ENCODE measurements around the gene RABGGTA.

Gene RABGGTA

DNA sequence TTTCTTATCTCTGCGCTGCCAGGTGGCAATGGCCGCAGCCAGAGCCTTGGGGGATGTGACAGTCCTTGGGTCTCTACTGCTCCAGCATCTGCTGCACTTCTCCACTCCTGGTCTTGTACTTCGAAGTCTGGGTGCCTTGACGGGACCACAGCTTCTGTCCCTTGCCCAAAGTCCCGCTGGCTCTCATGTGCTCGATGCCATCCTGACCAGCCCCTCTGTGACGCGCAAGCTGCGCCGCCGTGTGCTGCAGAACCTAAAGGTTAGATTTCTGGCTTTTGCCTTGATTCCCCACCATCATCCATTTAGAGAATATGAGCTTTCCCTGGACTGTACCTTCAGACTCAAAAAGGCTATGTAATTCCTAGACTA is 32.6 kb upstream of the RABGGTA start:
- DNase-seq (ENCODE audit: low spot score), result no peak

DNA sequence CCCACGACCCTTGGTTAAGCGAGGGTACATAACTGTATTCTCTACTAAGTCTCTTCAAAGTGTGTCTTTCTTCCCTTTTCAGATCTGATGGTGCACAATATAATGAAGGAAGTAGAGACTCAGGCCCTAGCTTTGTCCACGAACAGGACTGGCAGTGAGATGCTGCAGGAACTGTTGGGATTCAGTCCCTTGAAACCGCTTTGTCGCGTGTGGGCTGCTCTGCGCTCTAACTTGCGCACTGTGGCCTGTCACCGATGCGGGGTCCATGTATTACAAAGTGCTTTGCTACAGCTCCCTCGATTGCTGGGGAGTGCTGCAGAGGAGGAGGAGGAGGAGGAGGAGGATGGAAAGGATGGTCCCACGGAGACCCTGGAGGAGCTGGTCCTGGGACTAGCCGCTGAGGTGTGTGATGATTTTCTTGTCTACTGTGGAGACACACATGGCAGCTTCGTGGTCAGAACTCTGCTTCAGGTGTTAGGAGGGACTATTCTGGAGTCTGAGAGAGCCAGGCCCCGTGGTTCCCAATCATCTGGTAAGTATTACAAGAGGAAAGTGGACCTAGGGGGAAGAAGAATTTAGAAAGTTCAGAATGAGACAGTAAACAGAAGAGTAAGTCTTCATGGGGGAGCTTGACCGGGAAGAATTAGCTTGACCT is 29.1 kb upstream of the RABGGTA start:
- DNase-seq (ENCODE audit: low spot score), result no peak

DNA sequence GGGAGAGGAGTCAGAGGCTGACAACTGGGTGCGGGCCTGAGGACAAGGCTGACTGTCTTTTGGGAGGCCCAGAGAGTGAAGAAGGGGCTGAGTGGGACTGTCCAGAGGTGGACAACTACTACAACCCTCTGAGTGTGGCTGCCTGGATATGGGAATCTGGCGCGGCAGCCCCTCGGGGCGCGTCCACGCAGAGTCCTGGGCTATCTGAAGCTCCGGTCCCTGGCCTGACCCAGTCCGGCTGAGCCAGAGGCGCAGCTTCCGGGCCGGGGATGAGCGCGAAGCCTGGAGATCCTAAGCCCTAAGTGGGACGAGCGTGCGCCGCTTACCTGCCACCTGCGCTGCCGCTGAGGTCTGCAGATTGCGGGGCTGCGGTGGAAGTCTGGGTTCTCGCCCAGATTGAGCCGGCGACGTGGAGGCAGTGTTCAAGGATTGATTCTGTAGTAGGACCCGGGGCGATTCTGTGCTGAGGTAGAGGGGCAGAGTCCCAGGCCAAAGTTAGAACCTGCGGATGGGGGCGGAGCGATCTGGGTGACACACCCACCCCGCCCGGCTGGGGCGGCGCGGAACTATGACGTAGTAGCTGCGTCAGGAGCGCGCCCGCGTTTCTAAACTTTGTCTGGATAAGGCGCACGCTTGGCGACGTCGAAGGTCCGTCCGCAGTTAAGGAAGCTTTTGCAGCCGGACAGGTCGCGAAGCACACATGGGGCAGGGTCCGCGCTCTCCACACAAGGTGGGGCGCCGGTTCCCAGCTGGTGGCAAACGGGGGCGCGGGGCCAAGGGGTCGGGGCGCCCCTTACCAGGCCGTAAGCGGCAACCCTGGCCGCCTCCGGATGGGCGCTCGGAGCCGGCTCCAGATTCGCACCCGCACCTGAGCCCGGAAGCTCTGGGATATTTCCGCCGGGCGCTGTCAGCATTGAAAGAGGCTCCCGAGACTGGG is 28.1 kb upstream of the RABGGTA start, which contains the start of the genes DHRS1 and NOP9:
Gene DHRS1 (minus strand): TSS at position 526 of the 937 bp plus-strand sequence. CDS start 674 bp downstream, outside the sequence.
Gene NOP9 (plus strand): TSS at position 596 of the 937 bp plus-strand sequence. CDS start 105 bp downstream, at position 701.
- DNase-seq (ENCODE audit: low spot score), result peak; percentile 80

DNA sequence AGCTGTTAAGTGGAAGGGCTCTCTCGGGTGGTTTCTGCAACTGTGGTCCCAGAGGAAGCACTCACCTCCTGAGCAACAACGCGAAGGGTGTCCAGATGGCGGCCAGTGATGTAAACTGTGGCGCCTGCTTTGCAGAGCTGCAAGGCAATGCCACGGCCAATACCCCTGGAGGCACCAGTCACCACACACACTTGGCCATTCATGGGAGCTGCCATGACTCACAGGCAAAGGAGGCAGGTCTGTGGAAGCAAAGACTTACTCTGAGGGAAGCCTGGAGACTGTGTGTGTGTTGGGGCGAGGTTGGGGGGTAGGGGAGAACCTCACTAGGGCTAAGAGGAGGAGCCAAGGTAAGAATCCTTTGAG is 27.5 kb upstream of the RABGGTA start:
- no peak for DNase-seq (ENCODE audit: low spot score)

DNA sequence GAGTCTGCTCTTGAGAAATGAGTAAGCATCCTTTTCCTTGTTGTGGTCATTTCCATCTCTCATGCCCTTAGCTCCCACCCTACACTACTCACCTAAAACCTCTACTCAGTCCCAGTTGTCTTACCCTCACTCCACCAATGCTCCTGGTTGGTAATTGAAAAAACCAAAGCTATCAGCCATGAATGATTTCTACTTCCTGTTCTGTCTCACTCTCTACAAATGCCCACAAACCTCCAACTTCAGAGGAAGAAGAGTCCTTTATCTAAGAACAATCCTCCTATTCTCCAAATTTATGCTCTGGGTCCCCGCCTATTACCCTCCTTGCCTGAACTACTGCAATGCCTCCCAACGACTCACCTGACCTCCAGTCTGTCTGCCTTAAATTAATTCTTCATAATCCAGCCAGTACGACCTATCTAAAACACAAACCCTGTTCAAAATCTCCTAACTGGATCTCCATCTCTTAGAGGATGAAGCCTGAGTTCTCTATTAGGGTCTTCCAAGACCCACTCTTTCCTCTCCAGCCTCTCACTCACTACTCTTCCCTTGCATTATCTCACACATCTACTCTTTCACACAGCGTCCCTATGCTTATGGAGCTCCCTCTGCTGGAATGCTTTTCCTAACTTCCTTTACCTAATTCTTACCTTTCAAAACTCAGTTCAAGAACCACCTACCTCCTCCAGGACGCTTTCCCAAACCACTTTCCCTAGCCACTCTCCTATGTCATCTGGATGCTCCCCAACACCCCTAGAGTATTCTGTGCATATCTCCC is 26.0 kb upstream of the RABGGTA start:
- DNase-seq (ENCODE audit: low spot score), result peak; percentile 54

DNA sequence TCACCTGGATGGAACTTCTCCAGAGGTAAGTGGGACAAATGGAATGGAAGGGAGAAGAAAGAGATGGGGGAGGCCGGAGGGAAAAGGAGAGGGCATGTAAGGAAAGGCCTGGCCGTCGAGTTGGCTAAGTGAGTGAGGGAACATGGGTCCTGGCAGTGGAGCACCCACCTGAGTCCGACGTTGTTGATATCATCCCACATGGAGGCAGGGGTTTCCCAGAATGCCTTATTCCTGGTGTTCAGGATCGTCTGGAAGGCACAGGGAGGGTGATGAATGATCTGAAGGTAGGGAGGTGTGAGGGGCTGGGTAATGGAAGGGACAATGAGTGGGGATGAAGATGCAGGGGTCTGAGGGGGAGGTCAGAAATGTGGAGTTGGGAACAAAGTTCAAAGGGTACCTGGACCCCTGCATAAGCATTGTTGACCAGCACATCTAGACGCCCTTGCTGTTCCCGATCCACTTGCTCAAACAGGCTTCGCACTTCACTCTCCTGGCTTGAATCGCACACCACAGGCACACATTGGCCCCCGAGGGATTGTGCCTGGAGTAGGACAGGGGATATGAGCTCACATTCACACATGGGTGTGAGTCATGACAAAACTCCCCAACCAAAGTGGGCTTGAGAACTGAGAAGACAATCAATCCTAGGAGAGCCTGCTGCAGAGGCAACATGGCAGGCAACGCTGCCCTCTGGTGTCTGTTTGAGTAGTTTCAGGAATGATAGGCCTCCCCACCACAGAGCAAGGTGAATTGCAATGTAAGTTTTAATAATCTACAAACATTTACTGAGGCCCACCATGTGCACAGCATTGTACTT is 25.2 kb upstream of the RABGGTA start:
- DNase-seq (ENCODE audit: low spot score), result peak; percentile 67

DNA sequence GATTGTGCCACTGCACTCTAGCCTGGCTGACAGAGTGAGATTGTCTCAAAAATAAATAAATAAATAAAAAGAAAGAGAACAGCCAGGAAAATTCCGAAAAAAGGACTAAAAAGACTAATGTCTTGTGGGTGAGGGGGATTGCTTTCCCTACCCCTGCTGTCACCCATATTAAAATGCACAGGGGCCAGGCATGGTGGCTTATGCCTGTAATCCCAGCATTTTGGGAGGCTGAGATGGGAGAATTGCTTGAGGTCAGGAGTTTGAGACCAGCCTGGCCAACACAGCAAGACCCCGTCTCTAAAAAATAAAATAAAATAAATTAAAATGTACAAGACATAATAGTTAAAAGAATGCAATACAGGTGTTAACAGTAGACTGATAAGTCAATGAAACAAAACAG is 22.1 kb upstream of the RABGGTA start:
- no peak for DNase-seq (ENCODE audit: low spot score)

DNA sequence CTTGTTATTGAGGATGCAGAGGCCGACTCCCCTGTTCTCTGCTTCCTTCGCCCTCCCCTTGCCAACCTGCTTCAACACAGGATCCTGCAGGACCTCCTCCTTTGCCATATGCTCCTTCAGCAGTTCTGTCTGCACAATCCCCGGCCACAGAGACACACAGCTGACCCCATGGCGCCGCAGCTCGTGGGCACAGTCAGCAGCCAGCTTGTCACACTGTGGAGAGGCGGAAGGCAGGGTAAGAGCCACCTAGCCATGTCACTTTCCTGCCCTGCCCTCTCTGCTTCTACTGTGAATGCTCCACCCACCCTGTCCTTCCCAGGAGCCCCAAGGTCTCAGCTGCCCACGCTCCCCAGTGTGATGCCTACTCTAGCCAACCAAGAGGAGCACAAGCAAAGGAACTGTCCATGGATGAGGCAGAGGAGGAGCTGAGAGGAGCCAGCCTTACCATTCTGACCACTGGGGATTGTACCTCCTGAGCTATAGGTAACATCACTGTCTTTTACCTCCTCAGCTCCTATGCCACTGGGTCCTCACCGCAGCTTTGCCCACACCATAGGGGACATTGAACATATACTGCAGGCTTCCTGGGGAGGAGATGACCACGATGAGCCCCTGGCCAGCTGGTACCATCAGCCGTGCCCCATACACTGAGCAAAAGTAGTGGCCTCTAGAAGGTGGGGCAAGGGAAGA is 20.9 kb upstream of the RABGGTA start:
- DNase-seq (ENCODE audit: low spot score), result no peak

DNA sequence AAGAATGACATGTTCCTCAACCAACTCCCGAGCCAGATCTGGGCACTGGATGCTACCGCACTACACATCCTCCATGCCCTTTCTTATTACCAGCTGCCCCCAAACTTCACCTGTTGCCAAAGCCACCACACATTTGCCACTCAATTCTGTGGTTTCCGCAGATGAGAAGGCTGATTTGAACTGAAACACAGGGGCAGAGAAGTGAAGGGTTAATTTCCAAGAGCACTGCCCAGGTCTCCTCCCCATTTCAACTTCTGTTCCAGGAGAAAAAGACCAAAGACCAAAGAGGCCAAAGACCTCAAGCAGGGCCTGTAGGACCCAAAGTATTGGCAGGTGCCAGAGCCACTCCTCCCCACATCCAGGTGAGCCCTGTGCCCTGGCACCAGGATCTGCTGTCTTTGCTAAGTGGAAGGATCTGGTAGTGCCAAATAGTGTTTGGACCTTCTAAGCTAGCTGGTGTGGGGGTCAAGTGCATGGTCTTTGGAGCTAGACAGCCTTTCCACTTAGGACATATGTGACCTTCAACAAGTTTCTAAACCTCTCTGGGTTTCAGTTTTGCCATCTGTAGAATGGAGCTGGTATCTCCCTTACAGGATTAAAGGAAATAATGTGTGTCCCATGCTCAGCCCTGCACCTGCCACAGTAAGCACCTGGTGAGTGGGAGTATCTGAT is 20.2 kb upstream of the RABGGTA start:
- no peak for DNase-seq (ENCODE audit: low spot score)

DNA sequence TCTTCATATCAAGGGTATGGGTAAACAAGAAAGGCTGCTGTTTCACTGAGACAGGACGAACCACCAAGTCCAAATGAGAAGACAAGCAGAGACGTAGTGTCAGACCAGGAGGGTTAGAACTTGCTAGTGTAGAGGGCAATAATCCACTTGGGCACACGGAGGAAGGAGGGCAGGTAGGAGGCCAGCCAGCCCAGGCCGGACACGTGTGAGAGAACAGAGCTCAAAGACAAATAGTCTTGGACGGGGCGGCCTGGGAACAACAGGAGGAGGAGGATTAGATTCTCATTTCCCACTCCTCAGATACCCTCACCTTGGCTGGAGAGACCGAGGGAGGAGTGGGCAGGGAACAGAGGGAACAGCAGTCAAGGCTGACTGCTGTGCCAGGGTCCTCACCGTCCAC is 19.3 kb upstream of the RABGGTA start:
- no peak for DNase-seq (ENCODE audit: low spot score)

DNA sequence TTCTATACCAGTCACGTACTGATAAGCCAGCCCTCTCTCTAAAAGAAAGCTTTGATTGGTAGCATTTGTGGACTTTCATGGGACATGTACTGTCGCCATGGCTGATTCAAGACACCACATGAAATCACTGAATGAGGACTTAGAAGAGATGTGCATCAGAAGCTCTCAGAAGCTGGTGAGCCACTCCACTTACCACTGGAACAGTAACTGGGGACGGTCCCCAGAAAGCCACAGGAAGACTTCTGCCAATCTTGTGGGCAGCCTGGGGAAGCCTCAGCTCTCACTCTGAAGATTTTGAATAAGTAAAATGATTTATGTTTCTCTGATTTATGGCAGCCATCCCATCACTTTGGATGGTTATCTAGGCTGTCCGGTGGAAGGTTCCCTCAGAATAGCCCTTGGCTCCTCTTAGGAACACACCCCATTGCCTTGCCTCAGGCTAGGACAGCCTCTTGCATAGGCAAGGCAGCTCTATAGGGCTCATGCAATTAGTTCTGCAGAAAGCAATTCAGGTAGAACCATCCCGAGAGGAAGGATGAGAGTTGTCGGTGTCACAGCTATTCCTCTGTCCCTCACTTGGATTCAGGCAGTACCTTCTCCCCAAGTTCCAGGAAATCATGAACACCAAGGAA is 18.4 kb upstream of the RABGGTA start:
- DNase-seq (ENCODE audit: low spot score), result no peak

DNA sequence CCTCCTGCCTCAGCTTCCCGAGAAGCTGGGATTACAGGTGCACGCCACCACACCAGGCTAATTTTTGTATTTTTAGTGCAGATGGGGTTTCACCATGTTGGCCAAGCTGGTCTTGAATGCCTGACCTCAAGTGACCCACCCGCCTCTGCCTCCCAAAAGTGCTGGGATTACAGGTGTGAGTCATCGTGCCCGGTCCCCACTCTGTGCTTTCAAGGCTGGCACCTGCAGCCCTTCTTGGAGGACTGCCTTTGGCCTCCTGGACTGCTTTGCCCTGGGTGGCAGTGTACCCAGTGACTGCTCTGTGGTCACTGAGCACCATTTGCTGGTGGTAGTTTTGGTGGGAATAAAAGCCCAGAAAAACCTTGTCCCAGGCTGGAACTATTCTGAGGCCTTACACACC is 15.6 kb upstream of the RABGGTA start:
- no peak for DNase-seq (ENCODE audit: low spot score)

DNA sequence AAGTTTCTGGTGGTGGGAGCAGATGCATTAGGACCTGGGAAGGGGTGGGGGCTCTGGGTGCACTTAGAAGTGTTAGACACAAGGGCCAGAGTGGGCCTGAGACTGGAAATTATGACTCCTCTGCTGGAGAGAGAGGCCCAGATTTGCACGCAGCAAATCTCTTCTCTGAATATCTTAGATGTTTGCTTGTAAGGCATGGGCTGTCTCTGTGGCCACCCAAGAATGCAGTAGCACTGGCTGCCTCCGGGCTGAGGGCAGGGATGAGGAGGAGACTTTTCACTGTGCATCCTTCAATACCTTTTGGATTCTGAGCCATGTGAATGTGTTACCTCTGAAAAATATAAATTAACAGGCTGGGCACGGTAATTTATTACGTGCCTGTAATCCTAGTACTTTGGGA is 14.0 kb upstream of the RABGGTA start:
- DNase-seq (ENCODE audit: low spot score), result no peak

DNA sequence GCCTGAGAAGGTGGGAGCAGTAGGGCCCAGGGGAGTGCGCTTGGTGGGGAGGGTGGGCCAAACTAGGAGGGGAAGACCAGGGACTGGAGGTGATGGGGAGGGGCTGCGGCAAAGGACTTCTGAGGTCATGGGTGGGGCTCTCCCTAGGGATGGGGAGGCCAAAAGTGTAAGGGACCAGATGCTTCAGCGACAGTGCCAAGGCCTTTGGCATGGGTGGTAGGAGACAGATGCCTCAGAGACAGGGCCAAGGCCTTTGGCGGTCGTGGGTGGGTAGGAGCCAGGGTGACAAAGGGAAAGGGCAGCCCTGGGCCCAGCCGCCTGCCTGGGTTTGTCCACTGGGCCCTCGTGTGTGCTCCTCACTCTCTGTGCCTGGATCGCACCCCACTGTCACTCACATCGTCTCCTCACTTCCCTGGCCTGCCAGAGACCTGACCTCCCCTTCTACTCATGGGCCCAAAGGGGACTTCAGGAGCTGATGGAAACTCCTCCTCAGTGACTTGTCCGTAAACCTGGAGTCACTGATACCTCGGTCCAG is 13.2 kb upstream of the RABGGTA start:
- DNase-seq (ENCODE audit: low spot score), result no peak

DNA sequence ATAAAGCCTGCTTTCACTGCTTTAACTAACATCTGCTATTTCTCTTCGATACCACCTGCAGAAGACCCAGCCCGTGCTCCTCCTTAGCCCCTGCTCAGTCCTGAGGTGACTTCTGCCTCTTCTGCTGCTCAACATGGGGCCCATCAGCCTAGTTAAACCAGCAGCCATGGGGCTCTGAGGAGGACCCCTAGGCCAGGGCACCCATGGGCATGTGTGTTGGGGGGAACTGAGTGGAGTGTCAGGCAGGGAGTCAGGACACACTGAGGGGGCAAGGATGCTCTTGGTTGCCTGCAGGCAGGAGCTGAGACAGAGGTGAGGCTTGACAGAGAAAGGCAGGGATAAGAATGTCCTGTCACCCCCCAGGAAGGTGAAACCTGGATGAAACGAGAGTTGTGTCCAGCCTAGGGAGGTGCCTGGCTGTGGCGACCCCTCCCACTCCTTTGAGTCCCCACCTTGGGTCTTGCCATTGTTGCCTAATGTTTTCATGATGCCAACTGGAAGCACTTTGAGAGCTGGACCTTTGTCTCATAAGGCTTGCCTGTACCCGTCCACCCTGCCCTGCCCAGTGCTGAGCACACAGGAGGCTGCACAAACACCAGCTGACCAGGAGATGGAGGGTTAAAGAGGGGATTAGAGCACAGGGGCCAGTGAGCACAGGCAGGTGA is 12.5 kb upstream of the RABGGTA start:
- DNase-seq (ENCODE audit: low spot score), result no peak

DNA sequence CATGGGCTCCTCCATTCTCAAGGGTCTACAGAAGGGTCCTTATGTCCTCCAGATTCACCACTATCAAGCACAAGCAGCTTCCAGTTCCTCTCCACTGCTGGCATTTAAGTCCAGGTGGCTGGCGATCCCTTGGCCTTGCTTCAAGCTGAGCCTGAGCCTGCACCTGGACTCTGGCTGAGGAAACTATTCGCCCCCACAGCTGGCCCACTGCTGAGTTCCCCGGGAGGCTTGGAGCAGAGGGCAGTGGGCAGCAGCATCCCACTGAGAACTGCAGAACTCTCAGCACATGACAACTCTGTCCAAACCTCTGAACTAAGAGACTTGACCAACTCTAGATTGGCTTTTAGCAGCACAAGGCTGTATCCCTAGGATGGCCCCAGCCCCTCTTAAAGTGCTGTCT is 11.3 kb upstream of the RABGGTA start:
- no peak for DNase-seq (ENCODE audit: low spot score)

DNA sequence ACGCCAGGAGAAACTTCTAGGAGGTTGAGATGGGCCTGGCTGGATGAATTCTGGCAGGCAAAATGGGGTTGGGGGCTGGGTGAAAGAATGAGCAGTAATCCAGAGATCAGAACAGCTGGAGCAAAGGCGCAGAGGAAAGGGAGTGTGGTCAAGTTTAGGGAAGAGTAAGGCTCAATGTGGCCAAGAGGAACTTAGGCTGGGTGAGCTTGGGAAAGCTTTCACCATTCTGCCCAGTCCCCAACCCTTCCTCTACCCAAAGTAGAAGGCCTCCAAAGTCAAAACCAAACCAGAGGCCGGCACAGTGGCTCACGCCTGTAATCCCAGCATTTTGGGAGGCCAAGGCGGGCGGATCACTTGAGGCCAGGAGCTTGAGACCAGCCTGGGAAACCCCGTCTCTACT is 10.2 kb upstream of the RABGGTA start:
- DNase-seq (ENCODE audit: low spot score), result no peak

DNA sequence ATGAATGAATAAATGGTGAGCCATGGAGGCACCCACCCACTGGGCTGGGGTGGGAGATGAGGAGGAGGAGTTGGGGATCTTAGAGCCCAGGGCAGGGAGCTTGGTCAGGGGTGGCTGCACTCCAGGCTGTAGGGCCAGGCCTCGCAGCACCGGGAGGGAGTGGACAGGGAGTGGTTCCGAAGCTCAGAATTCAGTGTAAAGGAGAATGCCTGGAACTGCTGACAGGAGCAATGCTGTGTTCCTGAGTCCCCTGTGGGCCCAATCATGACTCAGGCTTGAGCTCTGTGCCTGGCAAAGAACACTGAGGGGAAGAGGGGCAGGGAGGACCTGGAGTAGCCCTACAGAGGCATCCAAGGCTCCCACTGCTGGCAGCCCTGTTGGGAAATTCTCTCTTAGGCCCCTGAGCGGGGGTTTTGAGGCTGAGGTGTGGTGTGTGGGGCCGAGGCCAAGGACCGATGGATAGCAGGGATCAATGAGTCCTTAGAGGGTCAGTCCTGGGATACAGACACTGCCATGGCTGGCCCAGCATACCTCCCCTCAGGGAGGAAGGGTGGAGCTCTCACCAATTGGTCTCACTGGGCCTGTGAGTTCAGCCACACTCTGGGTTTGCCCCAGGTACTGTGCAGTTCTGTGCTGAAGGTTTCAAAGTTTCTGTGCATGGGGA is 9.5 kb upstream of the RABGGTA start:
- DNase-seq (ENCODE audit: low spot score), result no peak

Measured in SK-N-DZ (cell line).